NCI-H146 treated with DMSO at 0.1 percent for 48 hours (cell line): ENCODE measurements around the gene HEXA.

ENCODE experiments used
- DNase-seq: peaks from one replicate; lab custom pipeline; 2025; ENCODE audit not compliant: unreplicated experiment; lab: John Stamatoyannopoulos, UW

The HEXA gene

GRCh38 chr15:72319985-72320671 is 55.7 kb downstream of the HEXA start, which contains the start of gene CELF6:
Gene CELF6, minus strand, starts transcription at chr15:72320157. Its CDS starts 283 bp downstream, at chr15:72319874.
- peak; percentile 72 for DNase-seq

GRCh38 chr15:72319360-72319984 is 56.3 kb downstream of the HEXA start:
- no peak for DNase-seq

- DNase-seq = no peak
Observed at GRCh38 chr15:72318408-72318942, 57.3 kb downstream of the HEXA start.

GRCh38 chr15:72315706-72316370 is 60.0 kb downstream of the HEXA start:
- no peak for DNase-seq

GRCh38 chr15:72313881-72314280 is 61.9 kb downstream of the HEXA start:
- DNase-seq = no peak

GRCh38 chr15:72313448-72313840 is 62.4 kb downstream of the HEXA start:
- no peak for DNase-seq

- peak; percentile 4 for DNase-seq
Observed at GRCh38 chr15:72312605-72313447, 63.0 kb downstream of the HEXA start.

- DNase-seq = no peak
Observed at GRCh38 chr15:72307026-72307425, 68.8 kb downstream of the HEXA start.

- DNase-seq = peak; percentile 33
Observed at GRCh38 chr15:72306211-72306785, 69.5 kb downstream of the HEXA start.

GRCh38 chr15:72304596-72304995 is 71.2 kb downstream of the HEXA start:
- DNase-seq = no peak

- no peak for DNase-seq
Observed at GRCh38 chr15:72302955-72303354, 72.9 kb downstream of the HEXA start.
